B cell (primary cell): Measurements from ENCODE around the gene OR51D1. TPM values are rescaled to one million over a fixed set of nuclear protein-coding genes. Genes with fewer than 3 reads are reported as not detected.

Experiments used
- ATAC-seq: fragments of 200-7000 bp; cut with Tn5 transposase; one replicate; pipeline ENCODE4 v1.10.0; 2021; ENCODE audit warnings: low read depth, mild to moderate bottlenecking, moderate number of reproducible peaks, moderate library complexity
- CTCF ChIA-PET: fragments of 350-600 bp; sonication (Branson Sonifier 250); formaldehyde crosslinking; loops from one replicate; lab custom pipeline; 2021; ENCODE audit warnings: antibody characterized with exemption, inconsistent platforms; lab: Charles Lee
- POLR2A ChIA-PET: fragments of 350-600 bp; sonication (Branson Sonifier 250); formaldehyde crosslinking; loops from one replicate; lab custom pipeline; 2021; ENCODE audit warnings: antibody characterized with exemption; lab: Charles Lee
- DNase-seq: peaks from one replicate; pipeline ENCODE4 v3.0.0; 2013
- H2AFZ ChIP-seq: 2 replicates; pipeline ENCODE4 v1.6.1; 2012; ENCODE audit warnings: mild to moderate bottlenecking, low read depth, low read length; ENCODE audit not compliant: insufficient read depth, poor library complexity, severe bottlenecking
- H3K27ac ChIP-seq, 2 donors: 1 replicate in 1 of 2; 2 replicates in 1 of 2; pipeline ENCODE4 v1.5.1; 2012 to 2013; ENCODE audit warnings: low read length in 2 of 2, mild to moderate bottlenecking in 2 of 2, moderate library complexity in 1 of 2
- H3K27me3 ChIP-seq, 4 experiments: fragments of 200-600 bp in 1 of 4; sonication (generic) in 1 of 4; replicated peaks in 1 of 4; 1 replicate in 2 of 4; 2 replicates in 2 of 4; pipeline versions ENCODE4 v1.6.1 to v1.7.0; 2013 to 2016; ENCODE audit warnings: low read length in 3 of 4, mild to moderate bottlenecking in 2 of 4, mixed read lengths in 1 of 4, moderate library complexity in 1 of 4; ENCODE audit not compliant: insufficient read depth in 4 of 4, control insufficient read depth in 3 of 4; ENCODE audit errors: control extremely low read depth in 1 of 4
- H3K36me3 ChIP-seq, 2 experiments: replicated peaks in 1 of 2; 1 replicate in 1 of 2; 2 replicates in 1 of 2; pipeline versions ENCODE4 v1.6.1 to v1.7.1; 2013; ENCODE audit warnings: low read length in 1 of 2; ENCODE audit not compliant: insufficient read depth in 2 of 2, control insufficient read depth in 1 of 2; ENCODE audit errors: control extremely low read depth in 1 of 2, extremely low read depth in 1 of 2
- H3K4me1 ChIP-seq, 2 donors: fragments of 200-600 bp in 1 of 2; sonication (generic) in 1 of 2; 1 replicate in 1 of 2; 2 replicates in 1 of 2; pipeline versions ENCODE4 v1.5.1 to v1.6.1; 2013 to 2017; ENCODE audit warnings: low read length in 2 of 2; ENCODE audit not compliant: control insufficient read depth in 2 of 2, insufficient read depth in 2 of 2
- H3K4me2 ChIP-seq: replicated peaks from 2 replicates; pipeline ENCODE3; 2012; ENCODE audit warnings: mild to moderate bottlenecking, low read depth, low read length; ENCODE audit not compliant: poor library complexity, severe bottlenecking
- H3K4me3 ChIP-seq, 5 experiments: fragments of 200-600 bp in 1 of 5; sonication (generic) in 1 of 5; 1 replicate in 3 of 5; 2 replicates in 2 of 5; pipeline versions ENCODE4 v1.5.1 to v1.7.0; 2011 to 2016; ENCODE audit warnings: low read length in 4 of 5, mild to moderate bottlenecking in 4 of 5, low read depth in 2 of 5, control low read depth in 1 of 5, moderate library complexity in 1 of 5; ENCODE audit not compliant: insufficient read depth in 1 of 5; ENCODE audit errors: control extremely low read depth in 1 of 5, extremely low read depth in 1 of 5
- H3K79me2 ChIP-seq: fragments of 200-600 bp; sonication (generic); one replicate; pipeline ENCODE4 v1.6.0; 2016; ENCODE audit warnings: low read length; ENCODE audit not compliant: control insufficient read depth, insufficient read depth
- H3K9ac ChIP-seq: fragments of 200-600 bp; sonication (generic); 2 replicates; pipeline ENCODE4 v1.6.1; 2017; ENCODE audit warnings: mild to moderate bottlenecking, low read length, moderate library complexity
- H3K9me3 ChIP-seq, 3 donors: one replicate each; pipeline versions ENCODE4 v1.6.1 to v1.7.1; 2013; ENCODE audit warnings: low read length in 2 of 3; ENCODE audit not compliant: control insufficient read depth in 2 of 3, insufficient read depth in 1 of 3; ENCODE audit errors: control extremely low read depth in 1 of 3
- H4K20me1 ChIP-seq: 2 replicates; pipeline ENCODE4 v1.6.0; 2012; ENCODE audit warnings: mild to moderate bottlenecking, low read length; ENCODE audit not compliant: insufficient read depth, control insufficient read depth, poor library complexity, severe bottlenecking
- H3K27ac Mint-ChIP-seq: one replicate; pipeline ENCODE4 v1.8.0; 2021; ENCODE audit warnings: mixed read lengths
- H3K27me3 Mint-ChIP-seq: one replicate; pipeline ENCODE4 v1.8.0; 2021; ENCODE audit warnings: mixed read lengths
- H3K4me1 Mint-ChIP-seq: one replicate; pipeline ENCODE4 v1.8.0; 2021; ENCODE audit warnings: mixed read lengths
- H3K4me3 Mint-ChIP-seq: one replicate; pipeline ENCODE4 v1.8.0; 2021; ENCODE audit warnings: mixed read lengths
- H3K9me3 Mint-ChIP-seq: one replicate; pipeline ENCODE4 v1.8.0; 2022; ENCODE audit warnings: mixed read lengths; ENCODE audit not compliant: insufficient read depth
- CTCF ChIP-seq: fragments of 200-600 bp; IDR thresholded peaks from one replicate; pipeline ENCODE4 v1.8.0; 2022; ENCODE audit warnings: antibody characterized with exemption, mild to moderate bottlenecking
- EZH2 ChIP-seq: IDR thresholded peaks from 2 replicates; pipeline ENCODE4 v1.6.1; 2012; ENCODE audit warnings: borderline replicate concordance, low read depth, mild to moderate bottlenecking, moderate library complexity, low read length; ENCODE audit not compliant: insufficient read depth, poor library complexity, severe bottlenecking
- WGBS: methylation state at CpG from one replicate; pipeline ENCODE4 v1.1.5; 2013; ENCODE audit warnings: missing lambda C conversion rate; ENCODE audit not compliant: insufficient coverage; 5-methylcytosine and 5-hydroxymethylcytosine counted together
- intact Hi-C: fragments of 100-400 bp; cut with micrococcal nuclease; formaldehyde crosslinking; loops from one replicate; pipeline ENCODE4 v1.10.0; 2022
- polyA plus RNA-seq: library from polyadenylated mRNA; depleted of rRNA; stranded (reverse); fragments of >200 nt; gene quantifications from 2 replicates; pipeline ENCODE4 v1.2.3, GENCODE V29; 2012
- total RNA-seq, 2 donors: library from RNA; stranded (reverse); fragments of 120-200 nt in 1 of 2; gene quantifications; 1 replicate in 1 of 2; 2 replicates in 1 of 2; pipeline versions ENCODE4 v1.2.3 to v1.2.4, GENCODE V29; 2013 to 2022

Gene OR51D1
- total and polyA plus RNA-seq, 2 donors (not counting 1 experiment from before 2014, with no cell fraction given), result not detected

- Histone ChIP-seq H3K4me1 (no peaks in the 10 kb centered on the region), H3K27ac (no peak overlapping the region), H3K79me2 (no peaks in the 10 kb centered on the region), H3K9me3 (no peaks in the 10 kb centered on the region), H3K9ac (no peak overlapping the region), H2AFZ (no peak overlapping the region), H4K20me1 (no peaks in the 10 kb centered on the region), H3K4me2 (no peak overlapping the region), H3K27me3 (peaks cover 0 to 12% (median 3%) of the 10 kb centered on the region in 4 experiments), H3K36me3 (no peaks in the 10 kb centered on the region), H3K4me3 (no peak overlapping the region)
- POLR2A ChIA-PET, result no interaction called here
- Mint-ChIP-seq H3K27me3 (peaks cover 30% of the 10 kb centered on the region), H3K9me3 (peaks cover 3% of the 10 kb centered on the region), H3K4me1 (no peaks in the 10 kb centered on the region), H3K27ac (no peak overlapping the region), H3K4me3 (no peak overlapping the region)
- CTCF ChIA-PET, result no interaction called here
- no peak for TF ChIP-seq CTCF
- no peak for TF ChIP-seq EZH2
- DNase-seq, result no peak
- intact Hi-C loops, result no loop called here
- ATAC-seq, result no peak
These were observed 21.3 kb upstream of the OR51D1 start for GRCh38 chr11:4615856-4616444.

GRCh38 chr11:4619514-4619913 is 17.8 kb upstream of the OR51D1 start:
- TF ChIP-seq CTCF (no peak), EZH2 (no peak)
- H3K9ac ChIP-seq, result no peak overlapping the region
- H3K36me3 ChIP-seq, result no peaks in the 10 kb centered on the region
- peaks cover 0 to 12% (median 3%) of the 10 kb centered on the region in 4 experiments for H3K27me3 ChIP-seq
- intact Hi-C loops, result no loop called here
- ChIA-PET POLR2A (no interaction called here), CTCF (no interaction called here)
- H3K27ac ChIP-seq, result no peak overlapping the region
- WGBS, result 73% methylated on average over 3 of the region's 9 CpGs
- peaks cover 43% of the 10 kb centered on the region for H3K27me3 Mint-ChIP-seq
- no peak overlapping the region for H3K4me3 Mint-ChIP-seq
- H3K9me3 Mint-ChIP-seq, result no peaks in the 10 kb centered on the region
- H2AFZ ChIP-seq, result no peak overlapping the region
- no peaks in the 10 kb centered on the region for H3K9me3 ChIP-seq
- no peaks in the 10 kb centered on the region for H3K4me1 ChIP-seq
- no peak overlapping the region for H3K4me2 ChIP-seq
- no peak overlapping the region for H3K27ac Mint-ChIP-seq
- H3K79me2 ChIP-seq, result no peaks in the 10 kb centered on the region
- no peak for ATAC-seq
- no peaks in the 10 kb centered on the region for H3K4me1 Mint-ChIP-seq
- H3K4me3 ChIP-seq, result no peak overlapping the region
- no peak for DNase-seq
- no peaks in the 10 kb centered on the region for H4K20me1 ChIP-seq
